Measurements from ENCODE around the gene URB2.
"Not testable (repeated sequence)": the region's sequence is repeated elsewhere in the genome, so short reads cannot be mapped to it uniquely, and the experiment has no call there.

Gene URB2

GRCh38 chr1:229625915-229626831 lies at the start of gene URB2, which contains the start of gene TAF5L:
Gene URB2 (plus strand): TSS chr1:229626247. CDS start chr1:229627634, 1,387 bp downstream.
Gene TAF5L (minus strand): TSS chr1:229626122. CDS start chr1:229614482, 11,640 bp downstream.
- Mint-ChIP-seq H3K4me1 (peaks cover 72% of the 10 kb centered on the region), H3K27ac (peak within 1 kb of the TSS; percentile 98), H3K36me3 (peaks cover 12% of the 10 kb centered on the region), H3K27me3 (no peaks in the 10 kb centered on the region), H3K9me3 (no peaks in the 10 kb centered on the region), H3K4me3 (peak within 1 kb of the TSS; percentile 96)

- Mint-ChIP-seq H3K27ac (no peak overlapping the region), H3K4me3 (no peak overlapping the region), H3K4me1 (no peaks in the 10 kb centered on the region), H3K36me3 (no peaks in the 10 kb centered on the region), H3K9me3 (no peaks in the 10 kb centered on the region), H3K27me3 (no peaks in the 10 kb centered on the region)
These were observed 47.6 kb upstream of the URB2 start for GRCh38 chr1:229578168-229579058.

GRCh38 chr1:229579059-229579673 lies 46.9 kb upstream of the URB2 start:
- H3K4me3 Mint-ChIP-seq = no peak overlapping the region
- H3K36me3 Mint-ChIP-seq = no peaks in the 10 kb centered on the region
- no peaks in the 10 kb centered on the region for H3K9me3 Mint-ChIP-seq
- H3K4me1 Mint-ChIP-seq = no peaks in the 10 kb centered on the region
- no peak overlapping the region for H3K27ac Mint-ChIP-seq
- H3K27me3 Mint-ChIP-seq = no peaks in the 10 kb centered on the region

GRCh38 chr1:229581485-229581884 lies 44.6 kb upstream of the URB2 start:
- no peaks in the 10 kb centered on the region for H3K9me3 Mint-ChIP-seq
- no peaks in the 10 kb centered on the region for H3K27me3 Mint-ChIP-seq
- H3K4me3 Mint-ChIP-seq = no peak overlapping the region
- H3K4me1 Mint-ChIP-seq = no peaks in the 10 kb centered on the region
- H3K27ac Mint-ChIP-seq = no peak overlapping the region
- H3K36me3 Mint-ChIP-seq = no peaks in the 10 kb centered on the region

GRCh38 chr1:229582011-229582694 lies 43.9 kb upstream of the URB2 start:
- no peaks in the 10 kb centered on the region for H3K36me3 Mint-ChIP-seq
- no peaks in the 10 kb centered on the region for H3K27me3 Mint-ChIP-seq
- H3K27ac Mint-ChIP-seq = no peak overlapping the region
- H3K4me3 Mint-ChIP-seq = no peak overlapping the region
- H3K9me3 Mint-ChIP-seq = no peaks in the 10 kb centered on the region
- H3K4me1 Mint-ChIP-seq = no peaks in the 10 kb centered on the region

- H3K4me1 Mint-ChIP-seq = no peaks in the 10 kb centered on the region
- no peaks in the 10 kb centered on the region for H3K27me3 Mint-ChIP-seq
- no peaks in the 10 kb centered on the region for H3K9me3 Mint-ChIP-seq
- no peaks in the 10 kb centered on the region for H3K36me3 Mint-ChIP-seq
- no peak overlapping the region for H3K27ac Mint-ChIP-seq
- H3K4me3 Mint-ChIP-seq = no peak overlapping the region
These were observed 43.3 kb upstream of the URB2 start for GRCh38 chr1:229582715-229583114.

- no peaks in the 10 kb centered on the region for H3K9me3 Mint-ChIP-seq
- no peaks in the 10 kb centered on the region for H3K36me3 Mint-ChIP-seq
- no peaks in the 10 kb centered on the region for H3K27me3 Mint-ChIP-seq
- no peaks in the 10 kb centered on the region for H3K4me1 Mint-ChIP-seq
- no peak overlapping the region for H3K27ac Mint-ChIP-seq
- H3K4me3 Mint-ChIP-seq = no peak overlapping the region
These were observed 40.7 kb upstream of the URB2 start for GRCh38 chr1:229585338-229585737.

GRCh38 chr1:229590119-229590518 lies 35.9 kb upstream of the URB2 start:
- Mint-ChIP-seq H3K36me3 (peaks cover 2% of the 10 kb centered on the region), H3K4me1 (no peaks in the 10 kb centered on the region), H3K9me3 (no peaks in the 10 kb centered on the region), H3K27me3 (no peaks in the 10 kb centered on the region), H3K27ac (no peak overlapping the region), H3K4me3 (no peak overlapping the region)

- Mint-ChIP-seq H3K27ac (no peak overlapping the region), H3K9me3 (no peaks in the 10 kb centered on the region), H3K27me3 (no peaks in the 10 kb centered on the region), H3K4me3 (no peak overlapping the region), H3K4me1 (peaks cover 8% of the 10 kb centered on the region), H3K36me3 (peaks cover 2% of the 10 kb centered on the region)
These were observed 32.2 kb upstream of the URB2 start for GRCh38 chr1:229593800-229594199.

GRCh38 chr1:229594227-229595008 lies 31.6 kb upstream of the URB2 start:
- H3K27me3 Mint-ChIP-seq = no peaks in the 10 kb centered on the region
- H3K4me1 Mint-ChIP-seq = peaks cover 8% of the 10 kb centered on the region
- peaks cover 2% of the 10 kb centered on the region for H3K36me3 Mint-ChIP-seq
- H3K9me3 Mint-ChIP-seq = no peaks in the 10 kb centered on the region
- H3K4me3 Mint-ChIP-seq = no peak overlapping the region
- H3K27ac Mint-ChIP-seq = no peak overlapping the region

GRCh38 chr1:229595876-229596275 lies 30.2 kb upstream of the URB2 start:
- not testable (repeated sequence) for H3K9me3 Mint-ChIP-seq, H3K36me3 Mint-ChIP-seq, H3K27me3 Mint-ChIP-seq, H3K27ac Mint-ChIP-seq, H3K4me3 Mint-ChIP-seq
- peaks cover 13% of the 10 kb centered on the region for H3K4me1 Mint-ChIP-seq

GRCh38 chr1:229596925-229597699 lies 28.9 kb upstream of the URB2 start:
- peaks cover 13% of the 10 kb centered on the region for H3K4me1 Mint-ChIP-seq
- H3K4me3 Mint-ChIP-seq = no peak overlapping the region
- H3K27me3 Mint-ChIP-seq = no peaks in the 10 kb centered on the region
- H3K27ac Mint-ChIP-seq = no peak overlapping the region
- no peaks in the 10 kb centered on the region for H3K9me3 Mint-ChIP-seq
- peaks cover 10% of the 10 kb centered on the region for H3K36me3 Mint-ChIP-seq

GRCh38 chr1:229597877-229598276 lies 28.2 kb upstream of the URB2 start:
- no peaks in the 10 kb centered on the region for H3K27me3 Mint-ChIP-seq
- H3K9me3 Mint-ChIP-seq = no peaks in the 10 kb centered on the region
- H3K4me1 Mint-ChIP-seq = peaks cover 13% of the 10 kb centered on the region
- H3K36me3 Mint-ChIP-seq = peaks cover 16% of the 10 kb centered on the region
- H3K27ac Mint-ChIP-seq = no peak overlapping the region
- no peak overlapping the region for H3K4me3 Mint-ChIP-seq

All from activated naive CD4-positive, alpha-beta T cell treated with anti-CD3 and anti-CD28 coated beads, Interleukin-2, amount 50 U/mL, for 24 hours (primary cell).